GM23248 (cell line): ENCODE measurements around the gene CSTF2. TPM values are rescaled to one million over a fixed set of nuclear protein-coding genes. Genes with fewer than 3 reads are reported as not detected.

Experiments used
- DNase-seq: peaks from one replicate; pipeline ENCODE4 v3.0.0-alpha.2; 2015
- H2AFZ ChIP-seq: fragments of 200-600 bp; sonication (generic); 2 replicates; pipeline ENCODE4 v1.6.1; 2016; ENCODE audit warnings: antibody characterized with exemption
- H3F3A ChIP-seq: fragments of 200-600 bp; sonication (generic); 2 replicates; pipeline ENCODE4 v1.6.1; 2016; ENCODE audit warnings: mild to moderate bottlenecking, antibody characterized with exemption, mixed run types; ENCODE audit not compliant: insufficient read depth
- H3K27ac ChIP-seq: fragments of 200-600 bp; sonication (generic); 2 replicates; pipeline ENCODE4 v1.5.1; 2016; ENCODE audit warnings: mild to moderate bottlenecking
- H3K27me3 ChIP-seq: fragments of 200-600 bp; sonication (generic); replicated peaks from 2 replicates; pipeline ENCODE4 v1.6.1; 2016; ENCODE audit warnings: mild to moderate bottlenecking; ENCODE audit not compliant: insufficient read depth
- H3K36me3 ChIP-seq: fragments of 200-600 bp; sonication (generic); 2 replicates; pipeline ENCODE4 v1.6.1; 2016; ENCODE audit warnings: low read depth, mild to moderate bottlenecking
- H3K4me1 ChIP-seq: fragments of 200-600 bp; sonication (generic); 2 replicates; pipeline ENCODE4 v1.6.1; 2016; ENCODE audit warnings: mild to moderate bottlenecking; ENCODE audit not compliant: insufficient read depth
- H3K4me2 ChIP-seq: fragments of 200-600 bp; sonication (generic); one replicate; pipeline ENCODE4 v1.6.1; 2016; ENCODE audit warnings: mild to moderate bottlenecking; ENCODE audit not compliant: unreplicated experiment
- H3K4me3 ChIP-seq: fragments of 200-600 bp; sonication (generic); 2 replicates; pipeline ENCODE4 v1.5.1; 2016; ENCODE audit warnings: mild to moderate bottlenecking
- H3K79me2 ChIP-seq: fragments of 200-600 bp; sonication (generic); 2 replicates; pipeline ENCODE4 v1.6.1; 2016; ENCODE audit warnings: mild to moderate bottlenecking; ENCODE audit not compliant: insufficient read depth
- H3K9ac ChIP-seq: fragments of 200-600 bp; sonication (generic); 2 replicates; pipeline ENCODE4 v1.6.1; 2016; ENCODE audit warnings: mild to moderate bottlenecking
- H3K9me2 ChIP-seq: fragments of 200-600 bp; sonication (generic); 2 replicates; pipeline ENCODE4 v1.6.1; 2016; ENCODE audit warnings: mixed run types, mild to moderate bottlenecking, moderate library complexity; ENCODE audit not compliant: insufficient read depth
- H3K9me3 ChIP-seq: fragments of 200-600 bp; sonication (generic); one replicate; pipeline ENCODE4 v1.6.1; 2017; ENCODE audit warnings: low read depth
- H4K20me1 ChIP-seq: fragments of 200-600 bp; sonication (generic); 2 replicates; pipeline ENCODE4 v1.6.0; 2016; ENCODE audit not compliant: insufficient read depth
- EZH2 ChIP-seq: fragments of 200-600 bp; sonication (generic); IDR thresholded peaks from 2 replicates; pipeline ENCODE4 v1.6.1; 2018; ENCODE audit warnings: antibody characterized with exemption, mild to moderate bottlenecking; ENCODE audit not compliant: insufficient read depth, poor library complexity, severe bottlenecking
- EZH2phosphoT487 ChIP-seq: fragments of 200-600 bp; sonication (generic); IDR thresholded peaks from 2 replicates; pipeline ENCODE4 v1.6.1; 2018; ENCODE audit warnings: antibody characterized with exemption, moderate library complexity, mild to moderate bottlenecking, low read depth; ENCODE audit not compliant: insufficient read depth
- WGBS, 2 experiments: methylation state at CpG; one replicate each; pipeline ENCODE4 v1.1.6; 2015 to 2017; ENCODE audit warnings: low lambda C conversion rate in 2 of 2, low coverage in 1 of 2; ENCODE audit errors: missing lambda C conversion rate in 2 of 2; 5-methylcytosine and 5-hydroxymethylcytosine counted together
- in situ Hi-C: fragments of 300-500 bp; cut with MboI; formaldehyde crosslinking; loops from 2 replicates; pipeline ENCODE4 v1.15.0; 2020
- polyA plus RNA-seq: library from polyadenylated mRNA; unstranded; fragments of >200 nt; fragmentation: Nextera tagmentation; extraction: Ambion mirVana; gene quantifications from 2 replicates; pipeline ENCODE4 v1.2.1, GENCODE V29; 2016
- small RNA-seq: library from RNA; depleted of rRNA; stranded (forward); fragments of <200 nt; gene quantifications from one replicate; pipeline ENCODE3, GENCODE V24; 2014; ENCODE audit warnings: low read depth, low replicate concordance
- total RNA-seq: library from RNA; depleted of rRNA; stranded (reverse); fragments of >200 nt; shearing (Covaris generic); gene quantifications from 2 replicates; pipeline ENCODE4 v1.2.3, GENCODE V29; 2014; rRNA removed

CSTF2 gene
- total and polyA plus RNA-seq, 2 experiments from 2014 or later, result 12.3 to 15.7 TPM

- no peaks in the 10 kb centered on the region for H3K9me3 ChIP-seq
- 44 to 50% methylated on average over 2 of the region's 2 CpGs for WGBS, 2 experiments
- H3F3A ChIP-seq, result no peaks in the 10 kb centered on the region
- no peaks in the 10 kb centered on the region for H3K4me1 ChIP-seq
- no peak within 1 kb of the TSS for H3K27ac ChIP-seq
- H3K9ac ChIP-seq, result no peak within 1 kb of the TSS
- in situ Hi-C loops, result no loop called here
- H3K36me3 ChIP-seq, result no peaks in the 10 kb centered on the region
- TF ChIP-seq EZH2phosphoT487, result no peak
- TF ChIP-seq EZH2, result no peak
- no peak within 1 kb of the TSS for H3K4me2 ChIP-seq
- H3K79me2 ChIP-seq, result no peaks in the 10 kb centered on the region
- DNase-seq, result no peak
- no peaks in the 10 kb centered on the region for H4K20me1 ChIP-seq
- H3K4me3 ChIP-seq, result no peak within 1 kb of the TSS
- no peaks in the 10 kb centered on the region for H3K9me2 ChIP-seq
- no peak within 1 kb of the TSS for H2AFZ ChIP-seq
- H3K27me3 ChIP-seq, result no peaks in the 10 kb centered on the region
These were observed 54.1 kb downstream of the CSTF2 start, which contains the start of gene NOX1 for GRCh38 chrX:100874325-100874724. Gene NOX1 (minus strand): TSS chrX:100874359. CDS start chrX:100874139, 220 bp downstream.

- DNase-seq, result no peak
These were observed 60.2 kb downstream of the CSTF2 start for GRCh38 chrX:100880368-100880767.

GRCh38 chrX:100883654-100884053 lies 63.5 kb downstream of the CSTF2 start:
- Histone ChIP-seq H3K79me2 (no peaks in the 10 kb centered on the region), H3K27ac (no peak overlapping the region), H3K4me2 (no peak overlapping the region), H3K9me3 (no peaks in the 10 kb centered on the region), H2AFZ (no peak overlapping the region), H3F3A (no peaks in the 10 kb centered on the region), H3K4me1 (no peaks in the 10 kb centered on the region), H3K9me2 (no peaks in the 10 kb centered on the region), H3K9ac (no peak overlapping the region), H3K27me3 (no peaks in the 10 kb centered on the region), H4K20me1 (no peaks in the 10 kb centered on the region), H3K4me3 (no peak overlapping the region), H3K36me3 (no peaks in the 10 kb centered on the region)
- TF ChIP-seq EZH2 (no peak), EZH2phosphoT487 (no peak)
- in situ Hi-C loops, result no loop called here
- 13 to 22% methylated on average over 4 of the region's 4 CpGs for WGBS, 2 experiments
- DNase-seq, result no peak

More at GRCh38 chrX:100880368-100880767, 60.2 kb downstream of the CSTF2 start:
- in situ Hi-C loops, result no loop called here
- Histone ChIP-seq H3K9me2 (no peaks in the 10 kb centered on the region), H4K20me1 (no peaks in the 10 kb centered on the region), H3K9ac (no peak overlapping the region), H3F3A (no peaks in the 10 kb centered on the region), H3K4me3 (no peak overlapping the region), H3K4me2 (no peak overlapping the region), H2AFZ (no peak overlapping the region), H3K79me2 (no peaks in the 10 kb centered on the region), H3K4me1 (no peaks in the 10 kb centered on the region), H3K36me3 (no peaks in the 10 kb centered on the region), H3K27me3 (no peaks in the 10 kb centered on the region), H3K9me3 (no peaks in the 10 kb centered on the region), H3K27ac (no peak overlapping the region)
- no peak for TF ChIP-seq EZH2phosphoT487
- TF ChIP-seq EZH2, result no peak
- 46 to 52% methylated on average over 2 of the region's 2 CpGs for WGBS, 2 experiments

Small RNA genes within 50 kb of the gene (small RNA-seq; reads per million reads assigned to genes)
- not detected for gene RF00411

Other genes starting within 250 kb of the CSTF2 start
- not detected in 2 replicates for gene TNMD, start 235.5 kb upstream of the CSTF2 start, total RNA-seq
- gene TNMD, start 235.5 kb upstream of the CSTF2 start, polyA plus RNA-seq, result not detected in 2 replicates
- 24.3 and 29.3 TPM in 2 replicates for gene TSPAN6, start 183.6 kb upstream of the CSTF2 start, total RNA-seq
- gene TSPAN6, start 183.6 kb upstream of the CSTF2 start, polyA plus RNA-seq, result 36.5 and 37.8 TPM in 2 replicates
- 36.5 and 36.7 TPM in 2 replicates for gene SRPX2, start 176.2 kb upstream of the CSTF2 start, total RNA-seq
- gene SRPX2, start 176.2 kb upstream of the CSTF2 start, polyA plus RNA-seq, result 40.3 and 40.4 TPM in 2 replicates
- 3.2 and 4.6 TPM in 2 replicates for gene SYTL4, start 88.3 kb upstream of the CSTF2 start, total RNA-seq
- gene SYTL4, start 88.3 kb upstream of the CSTF2 start, polyA plus RNA-seq, result 1.6 and 2.5 TPM in 2 replicates
- gene NOX1, start 54.0 kb downstream of the CSTF2 start, total RNA-seq, result not detected in 2 replicates
- gene NOX1, start 54.0 kb downstream of the CSTF2 start, polyA plus RNA-seq, result 0.16 and 0.18 TPM in 2 replicates
- gene XKRX, start 108.5 kb downstream of the CSTF2 start, total RNA-seq, result not detected in 2 replicates
- gene XKRX, start 108.5 kb downstream of the CSTF2 start, polyA plus RNA-seq, result not detected in 2 replicates
- gene ARL13A, start 149.3 kb downstream of the CSTF2 start, total RNA-seq, result not detected in 2 replicates
- not detected in 2 replicates for gene ARL13A, start 149.3 kb downstream of the CSTF2 start, polyA plus RNA-seq
- gene TRMT2B, start 231.7 kb downstream of the CSTF2 start, total RNA-seq, result 12.9 and 16.9 TPM in 2 replicates
- gene TRMT2B, start 231.7 kb downstream of the CSTF2 start, polyA plus RNA-seq, result 8.3 and 8.5 TPM in 2 replicates